GM12874 (cell line): ENCODE data around the gene AMIGO3.

Source experiments
- TF ChIP-seq, protein P1 (sequence below): IDR thresholded peaks from 2 replicates; pipeline ENCODE4 v1.5.1; 2011; ENCODE audit warnings: low read depth, mild to moderate bottlenecking, control low read depth, low read length, moderate library complexity; ENCODE audit not compliant: insufficient read depth

The AMIGO3 gene

DNA sequence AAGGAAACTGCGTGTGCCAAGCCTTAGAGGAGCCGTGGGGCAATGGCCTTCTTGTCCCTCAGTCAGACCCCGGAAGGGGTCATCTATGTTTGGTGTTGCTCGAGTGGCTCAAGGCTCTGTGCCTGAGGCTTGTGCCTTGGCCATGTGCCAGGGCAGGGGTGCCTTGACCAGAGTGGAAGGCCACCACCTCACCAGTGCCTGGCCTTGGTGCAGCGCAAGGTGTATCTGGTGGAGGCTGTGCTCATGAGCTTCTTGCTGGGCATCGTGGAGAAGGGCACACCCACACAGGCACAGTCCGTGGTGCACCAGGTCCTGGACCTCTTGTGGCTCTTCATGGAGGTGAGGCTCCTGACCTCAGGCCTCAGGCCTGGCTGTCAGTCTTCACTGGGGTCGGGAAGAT, 19.5 kb downstream of the AMIGO3 start:
- TF ChIP-seq, protein P1, sequence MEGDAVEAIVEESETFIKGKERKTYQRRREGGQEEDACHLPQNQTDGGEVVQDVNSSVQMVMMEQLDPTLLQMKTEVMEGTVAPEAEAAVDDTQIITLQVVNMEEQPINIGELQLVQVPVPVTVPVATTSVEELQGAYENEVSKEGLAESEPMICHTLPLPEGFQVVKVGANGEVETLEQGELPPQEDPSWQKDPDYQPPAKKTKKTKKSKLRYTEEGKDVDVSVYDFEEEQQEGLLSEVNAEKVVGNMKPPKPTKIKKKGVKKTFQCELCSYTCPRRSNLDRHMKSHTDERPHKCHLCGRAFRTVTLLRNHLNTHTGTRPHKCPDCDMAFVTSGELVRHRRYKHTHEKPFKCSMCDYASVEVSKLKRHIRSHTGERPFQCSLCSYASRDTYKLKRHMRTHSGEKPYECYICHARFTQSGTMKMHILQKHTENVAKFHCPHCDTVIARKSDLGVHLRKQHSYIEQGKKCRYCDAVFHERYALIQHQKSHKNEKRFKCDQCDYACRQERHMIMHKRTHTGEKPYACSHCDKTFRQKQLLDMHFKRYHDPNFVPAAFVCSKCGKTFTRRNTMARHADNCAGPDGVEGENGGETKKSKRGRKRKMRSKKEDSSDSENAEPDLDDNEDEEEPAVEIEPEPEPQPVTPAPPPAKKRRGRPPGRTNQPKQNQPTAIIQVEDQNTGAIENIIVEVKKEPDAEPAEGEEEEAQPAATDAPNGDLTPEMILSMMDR = no peak

DNA sequence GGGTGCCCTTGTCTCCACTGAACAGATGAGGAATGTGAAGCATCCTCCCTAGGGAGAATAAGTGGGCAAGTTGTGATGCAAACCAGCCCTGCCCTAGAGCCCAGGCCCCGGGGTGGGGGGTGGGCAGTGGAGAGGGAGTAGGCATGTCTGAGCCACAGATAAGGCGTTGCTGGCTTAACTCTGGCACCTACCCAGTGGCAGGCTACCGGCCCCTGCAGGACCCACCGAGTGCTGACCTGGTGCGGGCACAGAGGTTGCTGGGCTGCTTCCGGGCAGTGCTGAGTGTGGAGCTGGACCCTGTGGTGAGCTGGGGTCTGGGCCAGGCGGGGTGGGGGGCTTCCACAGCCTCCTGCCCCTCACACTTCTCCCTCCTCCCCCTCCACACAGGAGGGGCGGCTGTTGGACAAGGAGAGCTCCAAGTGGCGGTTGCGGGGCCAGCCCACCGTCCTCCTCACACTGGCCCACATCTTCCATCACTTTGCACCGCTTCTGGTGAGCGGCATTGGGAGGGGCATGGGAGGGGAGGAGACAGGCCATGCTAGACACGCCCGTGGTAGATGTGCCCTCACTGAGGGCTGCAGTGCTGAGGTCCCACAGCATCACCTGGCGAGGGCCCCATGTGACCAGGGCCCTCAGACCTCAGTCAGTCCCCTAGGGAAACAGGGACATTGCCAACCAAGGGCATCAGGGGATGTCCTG, 20.1 kb downstream of the AMIGO3 start:
- TF ChIP-seq, protein P1 = no peak

DNA sequence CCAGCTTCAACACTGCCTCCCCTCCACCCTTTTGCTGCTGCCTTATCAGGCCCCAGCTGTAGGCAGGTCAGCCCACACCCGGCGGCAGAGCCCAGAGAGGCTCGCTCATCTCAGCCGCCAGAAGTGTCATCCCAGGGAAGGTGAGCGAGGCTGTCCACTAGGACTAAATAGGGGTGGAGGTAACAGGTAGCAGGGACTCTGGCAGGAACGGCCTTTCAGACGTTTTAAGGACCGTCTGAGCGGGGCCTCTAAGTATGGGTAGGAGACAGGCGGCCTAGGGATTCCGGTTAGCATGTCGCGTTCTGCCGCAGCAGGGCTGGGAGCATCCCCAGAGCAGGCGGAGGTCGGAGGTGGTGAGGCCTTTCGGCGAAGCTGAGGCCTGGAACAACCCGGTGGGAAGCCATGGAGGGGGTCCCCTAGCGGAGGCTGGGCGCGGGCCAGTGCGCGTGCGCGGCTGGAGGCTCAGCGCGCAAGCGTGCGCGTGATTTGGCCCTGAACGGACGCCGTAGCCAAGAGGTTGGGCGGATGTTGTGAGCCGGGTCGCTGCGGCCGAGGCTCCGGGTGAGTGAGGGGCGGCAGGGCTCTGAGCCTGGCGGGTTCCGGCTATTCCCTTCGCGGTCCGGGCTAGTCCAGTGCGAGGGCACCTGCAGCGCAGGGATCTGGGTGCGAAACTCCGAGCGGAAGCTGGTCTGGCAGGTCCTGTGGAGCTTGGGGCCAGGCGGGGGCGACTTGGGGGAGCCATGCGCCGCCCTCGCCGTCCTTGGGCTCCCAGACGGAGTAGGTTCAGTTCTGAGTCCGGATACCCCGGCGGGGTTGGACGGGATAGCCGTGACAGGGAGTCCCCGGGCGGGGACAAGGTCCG, 30.2 kb downstream of the AMIGO3 start, which contains the start of the genes MST1 and RNF123:
Gene MST1 (minus strand): TSS at position 429 of the 862 bp plus-strand sequence. CDS start 783 bp downstream, outside the sequence.
Gene RNF123 (plus strand): TSS at position 512 of the 862 bp plus-strand sequence. CDS start 1,609 bp downstream, outside the sequence.
- TF ChIP-seq, protein P1 = peak; percentile 48

DNA sequence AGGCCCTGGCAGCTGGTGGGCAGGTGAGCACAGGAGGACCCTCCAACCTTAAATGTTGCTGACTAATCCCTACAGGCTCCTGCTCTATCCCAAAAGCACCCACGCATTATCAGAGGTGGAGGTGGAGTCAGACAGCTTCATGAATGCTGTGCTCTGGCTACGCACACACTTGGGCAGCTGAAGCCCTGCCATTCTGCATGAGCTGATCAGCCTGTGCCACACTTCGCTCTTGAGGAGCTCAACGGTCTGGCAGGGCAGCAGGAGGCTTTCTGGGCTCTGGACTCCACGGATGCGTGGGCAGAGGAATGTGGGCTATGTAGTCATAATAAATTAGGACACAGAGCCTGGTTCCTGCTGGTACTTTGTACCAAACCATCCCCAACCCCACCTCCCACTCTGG, 36.3 kb downstream of the AMIGO3 start:
- TF ChIP-seq, protein P1 = no peak

DNA sequence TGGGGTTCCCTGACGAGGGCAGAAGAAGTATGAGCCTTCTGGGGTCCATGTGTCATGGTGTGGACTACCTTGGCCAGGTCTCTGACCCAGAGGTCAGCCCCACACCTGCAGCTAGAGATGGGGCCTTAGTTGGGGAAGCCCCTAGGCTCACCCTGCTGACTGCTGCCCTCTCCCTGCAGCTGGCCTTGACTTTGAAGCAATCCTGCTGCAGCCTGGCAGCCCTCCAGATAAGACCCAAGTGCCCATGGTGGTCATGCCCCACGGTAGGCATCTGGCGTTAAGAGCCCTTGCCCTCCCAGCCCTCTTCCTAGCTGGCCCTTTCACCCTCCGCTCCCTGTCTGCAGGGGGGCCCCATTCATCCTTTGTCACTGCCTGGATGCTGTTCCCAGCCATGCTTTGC, 37.9 kb downstream of the AMIGO3 start:
- TF ChIP-seq, protein P1 = no peak

DNA sequence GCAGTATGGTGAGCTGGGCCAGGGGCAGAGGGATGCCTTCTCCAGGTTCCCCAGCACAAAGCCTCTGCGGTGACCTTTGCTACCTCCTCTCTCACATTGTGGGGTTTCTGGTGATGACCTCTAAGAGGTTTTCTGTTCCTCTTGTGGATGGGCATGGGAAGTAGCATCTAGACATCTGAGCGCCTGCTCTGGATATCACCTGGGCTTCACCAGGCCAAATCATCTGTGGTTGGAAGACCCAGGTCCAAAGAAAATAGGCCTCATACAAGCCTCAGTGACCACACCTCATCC, 38.3 kb downstream of the AMIGO3 start:
- TF ChIP-seq, protein P1 = no peak

DNA sequence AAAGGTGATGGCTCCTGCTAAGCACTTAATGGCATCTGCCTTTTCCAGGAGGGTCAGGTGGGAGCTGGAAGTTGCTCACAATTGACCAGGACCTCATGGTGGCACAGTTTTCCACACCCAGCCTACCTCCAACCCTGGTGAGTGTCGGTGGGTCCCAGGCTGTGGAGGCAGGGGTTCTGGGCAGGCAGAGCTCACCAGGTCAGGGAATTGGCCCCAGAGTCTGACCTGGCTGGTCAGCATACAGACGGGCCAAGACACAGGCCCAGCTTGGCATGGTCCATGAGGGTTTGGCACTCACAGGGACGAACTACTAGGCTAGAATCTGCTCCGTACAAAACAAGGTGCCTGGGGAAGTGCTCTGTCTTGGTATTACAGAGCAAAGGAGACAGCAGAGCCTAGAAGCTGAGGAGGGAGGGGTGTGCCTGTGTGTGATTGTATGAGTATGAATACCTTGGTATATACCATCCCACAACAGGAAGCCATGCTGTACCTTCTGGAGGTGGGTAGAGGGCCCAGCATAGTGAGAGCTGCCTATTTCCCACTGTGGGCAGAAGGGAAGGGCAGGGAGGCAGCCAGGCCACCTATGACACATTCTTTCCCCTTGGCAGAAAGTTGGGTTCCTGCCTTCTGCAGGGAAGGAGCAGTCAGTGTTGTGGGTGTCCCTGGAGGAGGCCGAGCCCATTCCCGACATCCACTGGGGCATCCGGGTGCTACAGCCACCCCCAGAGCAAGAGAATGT, 38.8 kb downstream of the AMIGO3 start:
- TF ChIP-seq, protein P1 = no peak
